PC-9 (cell line): ENCODE measurements around the gene TRIO. TPM values are rescaled to one million over a fixed set of nuclear protein-coding genes. Genes with fewer than 3 reads are reported as not detected.

Source experiments
- BruUV-seq: library from RNA; stranded (reverse); fragments of 400-500 nt; replicated peaks from 2 replicates; lab custom pipeline; 2021; lab: Mats Ljungman, UMichigan
- CTCF ChIA-PET: fragments of 300-600 bp; sonication (Branson Sonifier 250); formaldehyde crosslinking; loops from one replicate; lab custom pipeline; 2022; ENCODE audit warnings: antibody characterized with exemption; lab: Charles Lee
- POLR2A ChIA-PET: fragments of 300-600 bp; sonication (Branson Sonifier 250); formaldehyde crosslinking; loops from one replicate; lab custom pipeline; 2022; ENCODE audit warnings: antibody characterized with exemption; ENCODE audit not compliant: unreplicated experiment; lab: Charles Lee
- DNase-seq, 2 experiments: peaks; one replicate each; pipeline versions ENCODE4 v3.0.0 to v3.0.0-alpha.2; 2015 to 2022; ENCODE audit warnings: mixed read lengths in 1 of 2
- H2AFZ ChIP-seq: fragments of 200-600 bp; sonication (generic); 2 replicates; pipeline ENCODE4 v1.8.1; 2017; ENCODE audit warnings: antibody characterized with exemption
- H3F3A ChIP-seq: fragments of 200-600 bp; sonication (generic); 2 replicates; pipeline ENCODE4 v1.8.1; 2017; ENCODE audit warnings: antibody characterized with exemption, mild to moderate bottlenecking, low read depth; ENCODE audit not compliant: insufficient read depth
- H3K27ac ChIP-seq: fragments of 200-600 bp; sonication (generic); 2 replicates; pipeline ENCODE4 v1.6.1; 2016; ENCODE audit warnings: mixed run types
- H3K27me3 ChIP-seq: fragments of 200-600 bp; sonication (generic); 2 replicates; pipeline ENCODE4 v1.6.1; 2016; ENCODE audit warnings: low read depth, mixed run types; ENCODE audit not compliant: insufficient read depth
- H3K36me3 ChIP-seq: fragments of 200-600 bp; sonication (generic); 2 replicates; pipeline ENCODE4 v1.6.1; 2016; ENCODE audit warnings: low read depth, mixed run types
- H3K4me1 ChIP-seq: fragments of 200-600 bp; sonication (generic); replicated peaks from 2 replicates; pipeline ENCODE4 v1.6.1; 2016; ENCODE audit warnings: mixed run types; ENCODE audit not compliant: insufficient read depth
- H3K4me2 ChIP-seq: fragments of 200-600 bp; sonication (generic); 2 replicates; pipeline ENCODE4 v1.6.1; 2017; ENCODE audit warnings: mixed run types
- H3K4me3 ChIP-seq: fragments of 200-600 bp; sonication (generic); 2 replicates; pipeline ENCODE4 v1.6.1; 2016; ENCODE audit warnings: mixed run types
- H3K79me2 ChIP-seq: fragments of 200-600 bp; sonication (generic); 2 replicates; pipeline ENCODE4 v1.6.1; 2017; ENCODE audit warnings: low read depth, mixed run types
- H3K9me2 ChIP-seq: fragments of 200-600 bp; sonication (generic); 2 replicates; pipeline ENCODE4 v1.8.1; 2017; ENCODE audit warnings: mild to moderate bottlenecking; ENCODE audit not compliant: insufficient read depth
- H3K9me3 ChIP-seq: fragments of 200-600 bp; sonication (generic); 2 replicates; pipeline ENCODE4 v1.8.1; 2016; ENCODE audit warnings: low read depth; ENCODE audit not compliant: insufficient read depth
- H4K20me1 ChIP-seq: fragments of 200-600 bp; sonication (generic); 2 replicates; pipeline ENCODE4 v1.8.1; 2017; ENCODE audit not compliant: insufficient read depth
- EZH2 ChIP-seq: fragments of 200-600 bp; sonication (generic); IDR thresholded peaks from 2 replicates; pipeline ENCODE4 v1.8.0; 2017; ENCODE audit warnings: antibody characterized with exemption, low read depth
- intact Hi-C: fragments of 100-400 bp; cut with micrococcal nuclease; formaldehyde crosslinking; loops from one replicate; pipeline ENCODE4 v1.10.0; 2022; ENCODE audit not compliant: unreplicated experiment
- total RNA-seq: library from RNA; stranded (reverse); gene quantifications from 2 replicates; pipeline ENCODE4 v1.2.3, GENCODE V29; 2021
- TF ChIP-seq, protein P1 (sequence below): fragments of 200-600 bp; sonication (generic); conservative IDR thresholded peaks from 2 replicates; pipeline ENCODE4 v1.6.1; 2017; ENCODE audit warnings: mixed run types, antibody characterized with exemption, mild to moderate bottlenecking, moderate library complexity

The TRIO gene
- total RNA-seq, 1 experiment from 2014 or later = 596 TPM

- H3K27me3 ChIP-seq = no peaks in the 10 kb centered on the region
- no peak overlapping the region for H3K4me3 ChIP-seq
- H3F3A ChIP-seq = peaks cover 5% of the 10 kb centered on the region; the same call in 1 of the 2 replicates
- H3K27ac ChIP-seq = no peak overlapping the region
- no peaks in the 10 kb centered on the region for H3K9me3 ChIP-seq
- DNase-seq = no peak
- ChIA-PET POLR2A (interaction anchor here (0.6 to 0.7 kb wide), 3 partner anchors 9 to 150 kb away, joined by 3 read pairs; no protein-coding TSS in a partner anchor), CTCF (no interaction called here)
- no peaks in the 10 kb centered on the region for H4K20me1 ChIP-seq
- intact Hi-C loops = no loop called here
- H2AFZ ChIP-seq = no peak overlapping the region
- no peak overlapping the region for H3K4me2 ChIP-seq
- no peaks in the 10 kb centered on the region for H3K36me3 ChIP-seq
- no TSS peak for BruUV-seq
- no peaks in the 10 kb centered on the region for H3K9me2 ChIP-seq
- peaks cover 6% of the 10 kb centered on the region for H3K4me1 ChIP-seq
- H3K79me2 ChIP-seq = no peaks in the 10 kb centered on the region
- no peak for TF ChIP-seq EZH2
- TF ChIP-seq, protein P1, sequence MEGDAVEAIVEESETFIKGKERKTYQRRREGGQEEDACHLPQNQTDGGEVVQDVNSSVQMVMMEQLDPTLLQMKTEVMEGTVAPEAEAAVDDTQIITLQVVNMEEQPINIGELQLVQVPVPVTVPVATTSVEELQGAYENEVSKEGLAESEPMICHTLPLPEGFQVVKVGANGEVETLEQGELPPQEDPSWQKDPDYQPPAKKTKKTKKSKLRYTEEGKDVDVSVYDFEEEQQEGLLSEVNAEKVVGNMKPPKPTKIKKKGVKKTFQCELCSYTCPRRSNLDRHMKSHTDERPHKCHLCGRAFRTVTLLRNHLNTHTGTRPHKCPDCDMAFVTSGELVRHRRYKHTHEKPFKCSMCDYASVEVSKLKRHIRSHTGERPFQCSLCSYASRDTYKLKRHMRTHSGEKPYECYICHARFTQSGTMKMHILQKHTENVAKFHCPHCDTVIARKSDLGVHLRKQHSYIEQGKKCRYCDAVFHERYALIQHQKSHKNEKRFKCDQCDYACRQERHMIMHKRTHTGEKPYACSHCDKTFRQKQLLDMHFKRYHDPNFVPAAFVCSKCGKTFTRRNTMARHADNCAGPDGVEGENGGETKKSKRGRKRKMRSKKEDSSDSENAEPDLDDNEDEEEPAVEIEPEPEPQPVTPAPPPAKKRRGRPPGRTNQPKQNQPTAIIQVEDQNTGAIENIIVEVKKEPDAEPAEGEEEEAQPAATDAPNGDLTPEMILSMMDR = no peak
These were observed 6.9 kb upstream of the TRIO start for GRCh38 chr5:14136228-14136627.

DNA sequence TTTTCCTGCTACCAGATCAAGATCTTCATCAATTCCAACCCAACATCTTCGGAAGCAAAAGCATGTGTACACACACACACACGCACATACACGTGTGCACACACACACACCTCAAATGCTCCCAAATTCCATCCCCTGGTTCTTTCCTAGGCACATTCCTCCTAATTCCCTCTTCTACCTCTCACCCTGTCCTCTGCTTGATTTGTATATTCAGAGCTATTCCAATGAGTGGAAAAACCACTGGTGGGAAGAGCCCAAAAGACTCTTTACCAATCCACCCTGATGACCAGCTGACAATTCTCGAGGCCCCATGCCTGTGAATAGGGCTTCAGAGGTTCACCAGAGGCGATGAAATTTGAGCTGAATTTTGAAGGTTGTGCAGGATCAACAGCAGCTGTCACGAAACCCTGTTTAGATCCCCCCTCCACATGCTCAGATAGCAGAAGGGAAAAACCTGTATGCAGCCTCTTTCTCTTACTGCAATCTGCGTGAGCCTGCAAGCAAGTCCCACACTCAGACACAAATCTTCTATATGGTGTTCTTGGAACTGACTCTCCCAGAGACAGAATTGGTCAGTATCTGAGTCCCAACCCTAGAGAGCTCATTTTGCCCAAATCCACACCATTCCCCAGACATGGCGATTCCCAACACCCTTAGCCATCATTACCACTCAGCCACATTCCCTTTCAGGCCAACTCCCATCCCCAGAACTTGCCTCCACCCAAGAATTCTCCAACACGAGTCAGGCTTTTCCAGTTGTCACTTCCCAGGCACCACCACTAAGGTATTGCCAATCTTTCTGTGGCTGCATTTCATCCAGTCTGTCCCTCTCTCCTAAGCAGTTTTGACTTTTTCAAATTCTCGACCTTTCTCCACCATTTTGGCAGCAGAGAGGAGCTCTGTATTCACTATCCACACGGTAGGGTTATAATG lies 4.3 kb upstream of the TRIO start:
- BruUV-seq = no TSS peak
- DNase-seq = no peak
- Histone ChIP-seq H3K27me3 (no peaks in the 10 kb centered on the region), H2AFZ (no peak overlapping the region), H3F3A (peaks cover 10% of the 10 kb centered on the region; the same call in 1 of the 2 replicates), H3K4me1 (peaks cover 16% of the 10 kb centered on the region), H3K9me2 (no peaks in the 10 kb centered on the region), H3K79me2 (peaks cover 1% of the 10 kb centered on the region), H4K20me1 (no peaks in the 10 kb centered on the region), H3K36me3 (no peaks in the 10 kb centered on the region), H3K27ac (no peak overlapping the region), H3K4me3 (no peak overlapping the region), H3K9me3 (no peaks in the 10 kb centered on the region), H3K4me2 (no peak overlapping the region)
- ChIA-PET CTCF (interaction anchor here (1.3 kb wide), 1 partner anchor 131 kb away, joined by 5 read pairs; no protein-coding TSS in a partner anchor), POLR2A (interaction anchor here (0.5 to 0.8 kb wide), 8 partner anchors 20 to 188 kb away, joined by 3 to 8 read pairs (median 5); no protein-coding TSS in a partner anchor)
- TF ChIP-seq, protein P1 = no peak
- TF ChIP-seq EZH2 = no peak
- intact Hi-C loops = no loop called here

- TF ChIP-seq, protein P1 = no peak
- TF ChIP-seq EZH2 = no peak
- Histone ChIP-seq H3K9me2 (no peaks in the 10 kb centered on the region), H3K79me2 (peaks cover 30% of the 10 kb centered on the region), H3F3A (peaks cover 18% of the 10 kb centered on the region; the same call in 1 of the 2 replicates), H3K27ac (peak overlapping the region; percentile 73; the same call in 1 of the 2 replicates), H3K4me2 (peak overlapping the region; percentile 83), H4K20me1 (peaks cover 16% of the 10 kb centered on the region), H3K4me3 (peak overlapping the region; percentile 62; the same call in 1 of the 2 replicates), H3K36me3 (no peaks in the 10 kb centered on the region), H3K9me3 (no peaks in the 10 kb centered on the region), H3K27me3 (no peaks in the 10 kb centered on the region), H2AFZ (no peak overlapping the region), H3K4me1 (peaks cover 28% of the 10 kb centered on the region)
- DNase-seq = no peak
- ChIA-PET CTCF (interaction anchor here (0.6 to 2.1 kb wide), 5 partner anchors 29 to 156 kb away, joined by 3 to 8 read pairs (median 3); no protein-coding TSS in a partner anchor), POLR2A (interaction anchor here (0.5 to 1.3 kb wide), 4 partner anchors 32 to 130 kb away, joined by 3 to 5 read pairs (median 4); no protein-coding TSS in a partner anchor)
- intact Hi-C loops = loop anchor here (1.0 kb wide), 1 partner anchor 31 kb away; no protein-coding TSS in a partner anchor
- no TSS peak for BruUV-seq
These were observed 1.4 kb upstream of the TRIO start for GRCh38 chr5:14141764-14142163.
